Left lobe of liver (tissue), 2 donors: ENCODE measurements around the gene LRRC56. TPM values are rescaled to one million over a fixed set of nuclear protein-coding genes. Genes with fewer than 3 reads are reported as not detected.
A peak's percentile ranks its signal among the peaks of the same experiment; 100 is the strongest.

Experiments used
- ATAC-seq: fragments of 200-7000 bp; cut with Tn5 transposase; one replicate; pipeline ENCODE4 v1.9.1; 2020; ENCODE audit warnings: mild to moderate bottlenecking, moderate library complexity
- DNase-seq: peaks from one replicate; pipeline ENCODE4 v3.0.0-alpha.2; 2020; ENCODE audit warnings: low spot score
- total RNA-seq: library from RNA; stranded (reverse); gene quantifications from one replicate; pipeline ENCODE4 v1.2.1, GENCODE V29; 2021
- donor health status: DM: no; HTN: no; CAD: no; lungs with moderate emphysema.
- donor health status: DM: no; HTN: yes; CAD: no.

Gene LRRC56
- total RNA-seq, 1 donor from 2014 or later, result 0.93 TPM

GRCh38 chr11:518463-519202 is 18.7 kb upstream of the LRRC56 start:
- ATAC-seq (peak; percentile 99), DNase-seq (peak; percentile 86)

- DNase-seq, result no peak
- ATAC-seq, result no peak
Observed at GRCh38 chr11:520428-521176, 16.7 kb upstream of the LRRC56 start.

DNA sequence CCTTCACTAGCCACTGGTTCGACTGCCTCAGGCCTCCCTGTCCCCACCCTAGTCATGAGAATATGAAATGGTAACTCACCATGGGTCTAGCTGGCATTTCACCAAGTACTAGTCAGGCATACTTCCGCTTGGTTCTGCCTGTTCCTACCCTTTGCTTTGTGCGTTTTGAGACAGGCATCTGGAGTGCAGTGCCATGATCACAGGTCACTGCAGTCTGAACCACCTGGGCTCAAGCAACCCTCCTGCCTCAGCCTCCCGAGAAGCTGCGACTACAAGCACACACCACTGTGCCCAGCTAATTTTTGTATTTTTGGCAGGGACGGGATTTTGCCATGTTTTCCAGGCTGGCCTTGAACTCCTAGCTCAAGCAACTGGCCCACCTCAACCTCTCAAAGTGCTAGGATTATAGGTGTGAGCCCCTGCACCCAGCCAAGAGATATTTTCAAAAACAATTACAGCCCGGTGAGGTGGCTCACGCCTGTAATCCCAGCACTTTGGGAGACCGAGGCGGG is 16.1 kb upstream of the LRRC56 start:
- DNase-seq, result no peak
- no peak for ATAC-seq

DNA sequence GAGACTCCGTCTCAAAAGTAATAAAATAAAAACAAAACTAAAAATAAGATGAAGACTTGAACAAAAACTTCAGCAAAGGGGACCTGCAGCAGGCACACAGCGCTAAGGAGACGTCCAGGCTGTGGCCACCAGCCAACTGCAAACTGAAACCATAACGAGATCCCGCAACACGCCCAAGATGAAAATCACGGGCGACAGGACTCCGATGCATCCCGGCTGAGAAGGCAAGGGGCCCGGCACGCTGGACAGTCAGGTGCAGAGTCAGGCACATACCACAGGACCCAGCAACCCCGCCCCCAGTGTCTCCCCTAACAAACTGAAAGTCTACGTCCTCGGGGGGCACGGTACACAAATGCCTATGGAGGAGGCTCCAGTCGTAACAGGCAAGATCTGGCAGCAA is 11.1 kb upstream of the LRRC56 start:
- DNase-seq, result peak; percentile 42
- ATAC-seq, result no peak

DNA sequence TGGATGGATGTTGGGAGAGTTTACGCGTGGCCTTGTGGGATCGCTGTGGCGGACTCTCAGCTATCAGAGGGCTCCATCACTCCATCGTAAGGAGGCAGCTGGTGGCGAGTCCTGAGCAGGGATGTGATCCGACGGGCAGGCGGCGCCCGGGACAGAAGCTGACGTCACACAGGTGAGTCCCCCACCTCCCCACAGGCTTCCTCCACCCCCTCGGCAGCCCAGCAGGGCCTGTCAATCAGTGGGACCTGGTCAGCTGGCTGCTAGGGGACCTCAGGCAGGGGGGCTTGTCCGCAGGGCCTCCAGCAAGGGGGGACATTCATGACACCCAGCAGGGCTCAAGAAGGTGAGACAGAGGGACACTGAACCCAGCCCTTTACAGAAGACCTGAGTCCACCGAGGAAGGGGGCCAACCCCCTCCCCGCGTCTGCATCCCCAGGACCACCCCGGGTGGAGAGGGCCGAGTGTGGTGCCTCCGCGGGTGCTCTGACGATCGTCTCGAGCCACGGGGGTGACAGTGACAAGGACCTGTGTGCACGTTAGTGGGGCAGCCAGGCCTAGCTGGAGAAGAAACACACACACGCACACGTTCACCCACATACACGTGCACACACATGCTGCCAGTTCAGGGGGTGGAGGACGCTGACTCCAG is 9.0 kb upstream of the LRRC56 start:
- no peak for ATAC-seq

DNA sequence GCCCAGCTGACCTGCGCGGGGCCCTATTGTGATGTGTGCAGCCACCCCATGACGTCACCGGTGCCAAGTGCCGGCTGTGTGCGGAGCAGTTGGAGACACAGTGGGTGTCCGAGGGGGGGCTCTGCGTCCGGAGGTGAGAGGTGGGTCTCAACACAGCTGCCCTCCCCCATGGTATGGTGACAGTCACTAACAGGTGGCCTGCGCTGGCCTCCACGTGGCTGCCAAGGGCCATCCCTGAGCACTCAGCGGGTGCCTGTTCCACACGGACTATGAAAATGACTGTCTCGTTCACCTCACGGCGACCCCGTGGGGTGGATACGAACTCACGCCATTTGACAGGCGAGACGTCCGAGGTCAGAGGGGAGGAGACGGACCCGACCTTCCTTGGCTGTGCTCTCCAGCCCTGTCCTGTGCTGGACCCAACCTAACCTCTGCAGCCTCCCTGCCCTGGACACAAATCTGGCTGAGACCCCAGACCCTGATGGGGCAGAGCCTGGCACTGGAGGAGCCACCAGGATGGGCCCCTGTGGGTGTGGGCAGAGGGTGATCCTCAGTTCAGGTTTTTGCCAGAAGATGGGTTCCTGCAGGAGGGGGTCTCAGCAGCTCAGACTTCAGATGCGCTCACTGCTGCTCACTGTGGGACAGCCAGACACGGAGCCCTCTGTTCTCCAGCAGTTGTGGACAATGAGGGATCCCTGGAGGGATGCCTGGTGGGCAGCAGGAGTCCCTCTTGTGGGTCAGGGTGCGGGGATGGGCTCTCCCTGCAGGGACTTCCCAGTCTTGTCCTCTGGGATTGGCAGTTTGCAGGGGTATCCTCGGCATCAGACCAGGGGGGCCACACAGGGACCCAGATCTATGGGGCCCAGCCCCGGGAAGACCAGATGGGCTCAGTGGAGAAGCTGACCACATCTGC is 8.3 kb upstream of the LRRC56 start:
- peak; percentile 5 for ATAC-seq
- peak; percentile 44 for DNase-seq

More for the DNA sequence above, 9.0 kb upstream of the LRRC56 start:
- no peak for DNase-seq

DNA sequence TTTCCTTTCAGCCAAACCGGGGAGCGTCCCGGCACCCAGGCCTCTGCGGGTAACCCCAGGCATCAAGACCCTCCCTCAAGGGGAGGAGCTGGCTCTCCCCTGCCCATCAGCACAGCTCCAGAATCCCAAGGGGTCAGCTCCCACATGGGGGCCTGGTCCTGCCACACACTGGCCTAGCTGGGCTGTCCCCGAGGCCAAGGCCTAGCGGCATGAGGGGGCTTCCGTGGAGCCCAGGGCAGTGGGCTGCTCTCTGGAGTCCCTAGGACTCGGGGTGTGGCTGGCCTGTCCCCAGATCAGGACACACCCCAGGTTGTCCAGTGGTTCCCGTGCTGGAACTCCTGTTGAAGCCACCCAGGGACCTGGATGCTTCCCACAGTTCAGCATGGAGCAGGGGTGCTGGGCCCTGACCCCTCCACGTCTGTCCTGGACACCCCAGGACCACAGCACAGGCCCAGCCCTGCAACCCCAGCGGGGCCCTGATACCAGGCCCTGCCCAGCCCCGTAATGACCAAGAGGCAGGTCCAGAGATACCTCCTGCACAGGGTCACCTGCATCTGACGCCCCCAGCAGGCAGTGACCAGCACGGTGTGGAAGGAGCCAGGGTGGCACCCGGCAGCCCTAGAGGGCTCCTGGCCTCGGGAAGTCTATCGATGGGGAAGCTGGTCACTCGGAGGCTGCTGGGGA is 7.5 kb upstream of the LRRC56 start:
- no peak for ATAC-seq
- DNase-seq, result peak; percentile 42

GRCh38 chr11:530960-531831 is 6.1 kb upstream of the LRRC56 start:
- no peak for ATAC-seq
- DNase-seq, result peak; percentile 44

DNA sequence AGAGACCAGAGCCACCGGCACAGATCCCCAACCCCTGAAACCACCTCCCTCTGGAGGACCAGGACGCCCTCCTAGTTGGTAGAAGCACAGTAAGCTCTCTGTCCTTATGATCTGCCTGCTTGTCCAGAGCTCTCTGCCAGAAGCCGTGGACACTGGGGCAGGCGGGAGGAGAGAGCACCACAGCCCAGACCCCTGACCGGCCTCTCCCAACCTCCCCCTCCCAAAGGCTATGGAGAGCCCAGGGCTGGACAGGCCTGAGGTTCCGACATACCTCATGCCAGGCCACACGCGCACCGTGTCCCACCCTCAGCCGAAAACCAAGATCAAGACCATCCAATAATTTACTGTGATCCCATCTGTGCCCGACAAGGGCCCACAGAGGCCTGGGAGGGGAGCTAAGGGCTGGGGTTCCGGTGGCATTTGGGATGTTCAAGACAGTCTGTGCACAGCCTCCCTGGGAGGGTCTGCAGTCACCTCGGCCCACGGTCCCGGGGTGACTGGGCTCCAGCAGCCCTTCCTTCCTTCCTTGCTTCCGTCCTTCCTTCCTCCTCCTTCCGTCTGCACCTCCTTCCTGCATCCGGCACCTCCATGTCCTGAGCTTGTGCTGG is 5.3 kb upstream of the LRRC56 start:
- DNase-seq (peak; percentile 42), ATAC-seq (no peak)

GRCh38 chr11:532527-532985 is 4.8 kb upstream of the LRRC56 start:
- ATAC-seq (no peak), DNase-seq (peak; percentile 43)

GRCh38 chr11:532986-533585 is 4.2 kb upstream of the LRRC56 start:
- DNase-seq (peak; percentile 49), ATAC-seq (no peak)

- no peak for ATAC-seq
- peak; percentile 50 for DNase-seq
Observed at GRCh38 chr11:533586-534395, 3.5 kb upstream of the LRRC56 start.

- ATAC-seq (peak; percentile 16), DNase-seq (peak; percentile 61)
Observed at GRCh38 chr11:534396-535209, 2.7 kb upstream of the LRRC56 start.

DNA sequence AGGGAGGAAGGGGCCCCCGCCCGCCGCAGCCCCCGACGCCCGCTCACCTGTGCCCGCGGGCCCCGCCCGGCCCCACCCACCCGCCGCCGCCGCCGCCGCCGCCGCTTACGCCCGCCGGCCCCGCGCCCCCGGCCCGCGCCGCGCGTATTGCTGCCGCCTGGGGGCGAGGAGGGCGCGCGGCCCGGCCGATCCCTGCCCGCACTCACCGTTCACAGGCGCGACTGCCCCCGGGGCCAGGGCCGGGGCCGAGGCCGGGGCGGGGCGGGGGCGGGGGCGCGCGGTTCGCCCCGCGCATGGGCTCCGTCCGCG is 2.2 kb upstream of the LRRC56 start:
- ATAC-seq (no peak), DNase-seq (no peak)

GRCh38 chr11:535519-536454 is 1.5 kb upstream of the LRRC56 start, which contains the start of gene HRAS:
Gene HRAS (minus strand): TSS chr11:535576.
- ATAC-seq (peak; percentile 83), DNase-seq (peak; percentile 96)
